IPS-20b (cell line): Measurements from ENCODE around the gene MTX3.

Source experiments
- H3K27ac ChIP-seq: one replicate; pipeline ENCODE4 v1.5.1; 2013; ENCODE audit warnings: low read length
- H3K27me3 ChIP-seq: 2 replicates; pipeline ENCODE4 v1.6.1; 2013; ENCODE audit warnings: mild to moderate bottlenecking, low read length, inconsistent platforms; ENCODE audit not compliant: insufficient read depth
- H3K36me3 ChIP-seq: 2 replicates; pipeline ENCODE4 v1.6.1; 2013; ENCODE audit warnings: low read depth, mild to moderate bottlenecking, inconsistent platforms, low read length, moderate library complexity; ENCODE audit not compliant: insufficient read depth
- H3K4me1 ChIP-seq: 2 replicates; pipeline ENCODE4 v1.6.1; 2013; ENCODE audit warnings: mild to moderate bottlenecking, control low read depth, inconsistent platforms, low read length, moderate library complexity; ENCODE audit not compliant: insufficient read depth
- H3K4me3 ChIP-seq: 2 replicates; pipeline ENCODE4 v1.5.1; 2013; ENCODE audit warnings: mild to moderate bottlenecking, low read length, inconsistent platforms
- H3K9ac ChIP-seq: 2 replicates; pipeline ENCODE4 v1.6.1; 2013; ENCODE audit warnings: low read depth, mild to moderate bottlenecking, inconsistent platforms, low read length, moderate library complexity
- H3K9me3 ChIP-seq: 2 replicates; pipeline ENCODE4 v1.6.1; 2013; ENCODE audit warnings: mild to moderate bottlenecking, low read depth, low read length, inconsistent platforms; ENCODE audit not compliant: insufficient read depth

The MTX3 gene

DNA sequence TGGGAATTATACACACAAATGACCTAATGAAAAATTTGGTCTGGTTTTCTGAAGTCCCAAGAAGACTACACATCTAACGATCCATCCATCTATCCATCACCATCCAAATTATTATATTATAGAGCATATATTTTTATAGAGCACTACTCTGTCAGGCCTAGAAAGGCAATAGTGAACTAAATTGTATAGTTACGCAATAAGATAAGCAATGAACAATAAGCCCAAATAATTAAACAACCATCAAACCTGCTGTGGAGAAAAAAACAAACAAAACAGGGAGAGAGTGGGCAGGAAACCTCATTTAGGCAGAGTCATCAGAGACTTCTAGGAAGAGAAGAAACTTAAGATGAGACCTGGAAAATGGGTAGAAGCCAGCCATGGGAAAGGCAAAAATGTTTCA is 59.7 kb downstream of the MTX3 start:
- H3K9ac ChIP-seq: no peak overlapping the region
- H3K4me1 ChIP-seq: peaks cover 3% of the 10 kb centered on the region; the same call in 1 of the 2 replicates
- H3K27me3 ChIP-seq: no peaks in the 10 kb centered on the region
- H3K27ac ChIP-seq: no peak overlapping the region
- H3K4me3 ChIP-seq: no peak overlapping the region
- H3K36me3 ChIP-seq: no peaks in the 10 kb centered on the region
- H3K9me3 ChIP-seq: no peaks in the 10 kb centered on the region

DNA sequence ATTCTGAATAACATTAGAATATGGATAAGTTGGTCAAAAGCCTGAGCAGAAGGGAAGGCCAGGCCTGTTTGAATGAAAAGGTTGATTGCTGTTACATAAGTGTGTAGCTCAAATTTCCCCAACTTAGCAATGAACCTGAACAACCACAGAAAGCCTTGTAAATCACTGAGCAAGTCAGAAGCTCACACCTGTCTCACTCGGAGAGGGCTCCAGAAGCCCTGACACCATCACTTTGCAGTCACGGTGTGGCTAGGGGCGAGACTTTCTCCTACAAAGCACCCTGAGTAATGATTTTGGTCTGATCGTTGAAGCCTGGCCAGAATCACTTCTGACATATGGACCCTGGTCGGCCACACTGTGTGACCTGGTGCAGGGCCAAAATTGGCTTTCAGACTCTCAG is 62.0 kb downstream of the MTX3 start:
- Histone ChIP-seq H3K27ac (no peak overlapping the region), H3K9me3 (no peaks in the 10 kb centered on the region), H3K4me3 (no peak overlapping the region), H3K4me1 (peaks cover 5% of the 10 kb centered on the region; the same call in 1 of the 2 replicates), H3K9ac (no peak overlapping the region), H3K36me3 (no peaks in the 10 kb centered on the region), H3K27me3 (no peaks in the 10 kb centered on the region)
